SU-DHL-6 (cell line): ENCODE results near the gene DAPK1.

Experiments used
- H2AFZ ChIP-seq: fragments of 200-600 bp; sonication (generic); 2 replicates; pipeline ENCODE4 v1.6.1; 2014; ENCODE audit warnings: low read depth, mild to moderate bottlenecking, moderate library complexity, mixed read lengths, antibody characterized with exemption, low read length; ENCODE audit not compliant: severe bottlenecking
- H3F3A ChIP-seq: fragments of 200-600 bp; shearing (Covaris generic); 2 replicates; pipeline ENCODE4 v1.6.0; 2016; ENCODE audit warnings: antibody characterized with exemption, mild to moderate bottlenecking; ENCODE audit not compliant: insufficient read depth
- H3K27ac ChIP-seq: fragments of 200-600 bp; sonication (generic); 2 replicates; pipeline ENCODE4 v1.5.1; 2016; ENCODE audit warnings: low read depth, mild to moderate bottlenecking, low read length, moderate library complexity, mixed read lengths
- H3K27me3 ChIP-seq: fragments of 200-600 bp; sonication (generic), shearing (Covaris generic); 2 replicates; pipeline ENCODE4 v1.6.0; 2014; ENCODE audit warnings: mild to moderate bottlenecking, low read length
- H3K36me3 ChIP-seq: fragments of 200-600 bp; sonication (generic); 2 replicates; pipeline ENCODE4 v1.6.1; 2014; ENCODE audit warnings: mild to moderate bottlenecking, low read length, mixed read lengths
- H3K4me2 ChIP-seq: fragments of 300-600, 200-600 bp; shearing (Covaris generic), sonication (generic); 2 replicates; pipeline ENCODE4 v1.6.0; 2014; ENCODE audit warnings: low read length, low read depth, mild to moderate bottlenecking; ENCODE audit not compliant: poor library complexity, severe bottlenecking
- H3K4me3 ChIP-seq: fragments of 200-600 bp; sonication (generic); 2 replicates; pipeline ENCODE4 v1.5.1; 2014; ENCODE audit warnings: antibody characterized with exemption, low read length, mild to moderate bottlenecking, mixed read lengths; ENCODE audit not compliant: insufficient read depth, poor library complexity, severe bottlenecking
- H3K79me2 ChIP-seq: fragments of 200-600 bp; sonication (generic); 2 replicates; pipeline ENCODE4 v1.6.1; 2014; ENCODE audit warnings: mild to moderate bottlenecking, low read length, moderate library complexity; ENCODE audit not compliant: insufficient read depth
- H3K9ac ChIP-seq: fragments of 200-600 bp; sonication (generic); 2 replicates; pipeline ENCODE4 v1.7.0; 2014; ENCODE audit warnings: mild to moderate bottlenecking, low read length
- H3K9me2 ChIP-seq: fragments of 200-600 bp; sonication (generic); replicated peaks from 2 replicates; pipeline ENCODE4 v1.6.1; 2014; ENCODE audit warnings: low read length; ENCODE audit not compliant: insufficient read depth
- H3K9me3 ChIP-seq: fragments of 200-600 bp; sonication (generic); 2 replicates; pipeline ENCODE4 v1.6.1; 2014; ENCODE audit warnings: low read length, mixed read lengths; ENCODE audit not compliant: insufficient read depth
- H4K20me1 ChIP-seq: fragments of 200-600 bp; sonication (generic); 2 replicates; pipeline ENCODE4 v1.6.1; 2014; ENCODE audit warnings: low read depth, mild to moderate bottlenecking, antibody characterized with exemption, low read length, moderate library complexity, mixed read lengths
- EZH2phosphoT487 ChIP-seq: fragments of 200-600 bp; sonication (generic), shearing (Covaris generic); conservative IDR thresholded peaks from 2 replicates; pipeline ENCODE4 v1.6.1; 2018; ENCODE audit warnings: mild to moderate bottlenecking, antibody characterized with exemption, low read length, moderate library complexity, mixed read lengths
- TF ChIP-seq, protein P1 (sequence below): fragments of 200-600 bp; sonication (generic); IDR thresholded peaks from one replicate; pipeline ENCODE4 v1.5.1; 2017; ENCODE audit warnings: antibody characterized with exemption, mild to moderate bottlenecking, low read length, moderate library complexity; ENCODE audit not compliant: insufficient read depth, poor library complexity, severe bottlenecking

Gene DAPK1

DNA sequence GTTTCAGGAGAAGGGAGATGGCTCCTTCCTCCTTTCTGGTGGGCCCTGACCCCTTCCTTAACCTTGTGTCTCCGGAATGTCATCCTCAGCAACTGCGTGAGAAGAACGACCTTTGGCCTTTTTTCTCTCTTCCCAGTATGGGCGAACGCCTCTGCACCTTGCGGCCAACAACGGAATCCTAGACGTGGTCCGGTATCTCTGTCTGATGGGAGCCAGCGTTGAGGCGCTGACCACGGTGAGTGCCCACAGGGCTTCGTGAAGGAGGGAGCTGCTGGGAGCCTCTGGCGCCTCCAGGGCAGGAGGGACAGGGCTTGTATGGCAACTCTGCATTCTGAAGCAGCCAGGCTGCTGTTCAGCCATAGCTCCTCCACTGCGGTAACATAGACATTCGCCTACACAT is 160.2 kb downstream of the DAPK1 start:
- Histone ChIP-seq H3K9me3 (no peaks in the 10 kb centered on the region), H3K9ac (no peak overlapping the region), H3K4me2 (no peak overlapping the region), H3K36me3 (no peaks in the 10 kb centered on the region), H3K9me2 (no peaks in the 10 kb centered on the region), H3K79me2 (no peaks in the 10 kb centered on the region), H3F3A (no peaks in the 10 kb centered on the region), H3K27me3 (no peaks in the 10 kb centered on the region), H4K20me1 (no peaks in the 10 kb centered on the region), H3K4me3 (no peak overlapping the region), H2AFZ (no peak overlapping the region), H3K27ac (no peak overlapping the region)
- TF ChIP-seq, protein P1, sequence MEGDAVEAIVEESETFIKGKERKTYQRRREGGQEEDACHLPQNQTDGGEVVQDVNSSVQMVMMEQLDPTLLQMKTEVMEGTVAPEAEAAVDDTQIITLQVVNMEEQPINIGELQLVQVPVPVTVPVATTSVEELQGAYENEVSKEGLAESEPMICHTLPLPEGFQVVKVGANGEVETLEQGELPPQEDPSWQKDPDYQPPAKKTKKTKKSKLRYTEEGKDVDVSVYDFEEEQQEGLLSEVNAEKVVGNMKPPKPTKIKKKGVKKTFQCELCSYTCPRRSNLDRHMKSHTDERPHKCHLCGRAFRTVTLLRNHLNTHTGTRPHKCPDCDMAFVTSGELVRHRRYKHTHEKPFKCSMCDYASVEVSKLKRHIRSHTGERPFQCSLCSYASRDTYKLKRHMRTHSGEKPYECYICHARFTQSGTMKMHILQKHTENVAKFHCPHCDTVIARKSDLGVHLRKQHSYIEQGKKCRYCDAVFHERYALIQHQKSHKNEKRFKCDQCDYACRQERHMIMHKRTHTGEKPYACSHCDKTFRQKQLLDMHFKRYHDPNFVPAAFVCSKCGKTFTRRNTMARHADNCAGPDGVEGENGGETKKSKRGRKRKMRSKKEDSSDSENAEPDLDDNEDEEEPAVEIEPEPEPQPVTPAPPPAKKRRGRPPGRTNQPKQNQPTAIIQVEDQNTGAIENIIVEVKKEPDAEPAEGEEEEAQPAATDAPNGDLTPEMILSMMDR: no peak
- TF ChIP-seq EZH2phosphoT487: no peak

DNA sequence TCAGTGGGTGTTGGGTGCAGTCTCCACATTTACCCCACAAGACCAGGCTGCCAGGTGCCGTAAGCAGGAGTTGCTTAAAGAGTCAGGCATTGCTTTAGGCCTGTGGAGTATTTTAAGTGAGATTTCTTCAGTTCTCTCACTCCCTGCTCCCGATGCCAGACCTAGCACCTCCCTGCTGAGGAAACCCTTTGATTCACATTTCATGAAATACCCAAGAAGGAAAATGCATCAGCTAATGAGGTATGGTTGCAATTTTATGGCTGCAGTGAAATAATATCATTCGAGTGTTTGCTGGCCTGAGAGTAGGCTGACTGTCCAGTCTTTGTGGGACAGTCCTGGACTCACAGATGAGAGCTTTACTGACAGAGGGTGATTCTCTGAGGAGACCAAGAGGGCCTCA is 160.8 kb downstream of the DAPK1 start:
- Histone ChIP-seq H3K4me3 (no peak overlapping the region), H3K79me2 (no peaks in the 10 kb centered on the region), H3K27ac (no peak overlapping the region), H4K20me1 (no peaks in the 10 kb centered on the region), H3F3A (no peaks in the 10 kb centered on the region), H3K36me3 (no peaks in the 10 kb centered on the region), H2AFZ (no peak overlapping the region), H3K9me3 (no peaks in the 10 kb centered on the region), H3K9ac (no peak overlapping the region), H3K4me2 (no peak overlapping the region), H3K9me2 (no peaks in the 10 kb centered on the region), H3K27me3 (no peaks in the 10 kb centered on the region)
- no peak for TF ChIP-seq EZH2phosphoT487
- TF ChIP-seq, protein P1: no peak

DNA sequence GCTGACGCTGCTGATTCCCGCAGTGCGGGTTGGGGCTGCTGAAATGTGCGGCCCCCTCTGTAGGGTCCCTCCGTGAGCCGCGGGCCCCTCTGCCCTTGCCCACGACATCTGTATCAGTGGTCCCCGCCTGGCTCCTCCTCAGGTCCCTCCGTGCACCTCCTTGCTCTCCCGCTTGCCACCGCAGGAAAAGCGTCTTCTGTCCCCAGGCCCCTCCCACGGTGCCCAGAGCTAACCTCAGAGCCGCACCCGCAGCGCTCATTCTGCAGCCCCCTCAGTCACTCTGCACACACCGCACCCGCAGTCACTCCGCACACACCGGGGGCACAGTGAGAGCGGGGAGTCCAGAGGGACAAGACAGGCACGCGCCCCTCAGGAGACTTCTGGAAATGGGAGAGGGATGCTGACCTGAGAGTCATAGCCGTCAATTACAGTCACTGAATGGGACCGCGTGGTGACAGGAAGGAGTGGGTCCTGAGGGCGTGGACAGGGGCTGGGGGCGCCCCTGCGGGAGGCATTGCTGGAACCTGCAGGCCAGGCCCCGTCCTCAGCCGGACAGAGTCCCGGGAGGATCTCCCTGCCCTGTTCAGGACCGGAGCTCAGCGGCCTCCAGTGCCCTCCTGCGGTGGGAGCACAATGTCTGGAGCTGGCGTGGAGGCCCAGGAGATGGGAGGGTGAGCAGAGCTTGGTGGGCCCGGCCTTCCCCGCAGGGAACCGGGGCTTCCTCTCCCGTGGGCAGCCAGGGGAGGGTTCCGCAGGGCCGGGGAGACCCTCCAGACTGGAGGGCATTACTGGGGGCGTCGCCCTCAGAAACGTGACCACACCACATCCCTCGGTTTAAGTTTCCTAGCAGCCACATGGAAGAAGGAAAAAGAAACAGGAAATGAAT is 162.1 kb downstream of the DAPK1 start:
- H3K27me3 ChIP-seq: no peaks in the 10 kb centered on the region
- H3K79me2 ChIP-seq: no peaks in the 10 kb centered on the region
- H3K27ac ChIP-seq: no peak overlapping the region
- no peak overlapping the region for H2AFZ ChIP-seq
- no peaks in the 10 kb centered on the region for H4K20me1 ChIP-seq
- H3K9ac ChIP-seq: no peak overlapping the region
- H3K9me3 ChIP-seq: no peaks in the 10 kb centered on the region
- no peak overlapping the region for H3K4me3 ChIP-seq
- no peak overlapping the region for H3K4me2 ChIP-seq
- H3K9me2 ChIP-seq: no peaks in the 10 kb centered on the region
- H3F3A ChIP-seq: no peaks in the 10 kb centered on the region
- no peaks in the 10 kb centered on the region for H3K36me3 ChIP-seq
- TF ChIP-seq, protein P1: no peak
- TF ChIP-seq EZH2phosphoT487: no peak
